ENCODE measurements around the gene SMCR8. TPM values are rescaled to one million over a fixed set of nuclear protein-coding genes. Genes with fewer than 3 reads are reported as not detected.

SMCR8 gene
- total RNA-seq, 1 donor from 2014 or later: 12.3 TPM

DNA sequence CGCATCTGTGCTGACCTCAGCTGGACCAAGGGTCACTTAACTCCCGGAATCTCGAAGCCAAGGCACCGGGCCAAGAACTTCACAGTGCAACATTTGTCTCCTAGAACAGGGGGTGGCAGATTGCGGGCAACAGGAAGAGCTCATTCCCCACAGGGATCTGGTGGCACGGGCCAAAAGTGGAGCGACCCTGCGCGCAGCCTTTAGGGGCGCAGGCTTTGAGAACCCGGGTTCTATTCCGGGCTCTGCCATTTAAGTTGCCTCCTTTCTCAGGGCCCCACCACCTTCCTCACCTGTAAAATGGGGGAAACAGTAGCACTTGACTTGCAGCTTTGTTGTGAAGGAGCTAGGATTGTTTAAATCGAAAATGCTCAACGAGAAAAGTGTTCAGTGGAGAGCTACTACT is 47.6 kb downstream of the SMCR8 start:
- TF ChIP-seq, protein P1, sequence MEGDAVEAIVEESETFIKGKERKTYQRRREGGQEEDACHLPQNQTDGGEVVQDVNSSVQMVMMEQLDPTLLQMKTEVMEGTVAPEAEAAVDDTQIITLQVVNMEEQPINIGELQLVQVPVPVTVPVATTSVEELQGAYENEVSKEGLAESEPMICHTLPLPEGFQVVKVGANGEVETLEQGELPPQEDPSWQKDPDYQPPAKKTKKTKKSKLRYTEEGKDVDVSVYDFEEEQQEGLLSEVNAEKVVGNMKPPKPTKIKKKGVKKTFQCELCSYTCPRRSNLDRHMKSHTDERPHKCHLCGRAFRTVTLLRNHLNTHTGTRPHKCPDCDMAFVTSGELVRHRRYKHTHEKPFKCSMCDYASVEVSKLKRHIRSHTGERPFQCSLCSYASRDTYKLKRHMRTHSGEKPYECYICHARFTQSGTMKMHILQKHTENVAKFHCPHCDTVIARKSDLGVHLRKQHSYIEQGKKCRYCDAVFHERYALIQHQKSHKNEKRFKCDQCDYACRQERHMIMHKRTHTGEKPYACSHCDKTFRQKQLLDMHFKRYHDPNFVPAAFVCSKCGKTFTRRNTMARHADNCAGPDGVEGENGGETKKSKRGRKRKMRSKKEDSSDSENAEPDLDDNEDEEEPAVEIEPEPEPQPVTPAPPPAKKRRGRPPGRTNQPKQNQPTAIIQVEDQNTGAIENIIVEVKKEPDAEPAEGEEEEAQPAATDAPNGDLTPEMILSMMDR (IDR thresholded peaks at IDR 0.05; ENCODE audit: borderline replicate concordance): no peak
- Histone ChIP-seq H3K4me1 (peaks cover 24% of the 10 kb centered on the region), H3K27ac (replicated peaks) (peak overlapping the region; percentile 81), H3K4me3 (peak overlapping the region; percentile 86), H3K9me3 (replicated peaks) (peaks cover 5% of the 10 kb centered on the region), H3K27me3 (ENCODE audit: low read depth) (no peaks in the 10 kb centered on the region), H3K36me3 (no peaks in the 10 kb centered on the region)
- peak; percentile 69 for DNase-seq
- intact Hi-C loops (cut with micrococcal nuclease): no loop called here

DNA sequence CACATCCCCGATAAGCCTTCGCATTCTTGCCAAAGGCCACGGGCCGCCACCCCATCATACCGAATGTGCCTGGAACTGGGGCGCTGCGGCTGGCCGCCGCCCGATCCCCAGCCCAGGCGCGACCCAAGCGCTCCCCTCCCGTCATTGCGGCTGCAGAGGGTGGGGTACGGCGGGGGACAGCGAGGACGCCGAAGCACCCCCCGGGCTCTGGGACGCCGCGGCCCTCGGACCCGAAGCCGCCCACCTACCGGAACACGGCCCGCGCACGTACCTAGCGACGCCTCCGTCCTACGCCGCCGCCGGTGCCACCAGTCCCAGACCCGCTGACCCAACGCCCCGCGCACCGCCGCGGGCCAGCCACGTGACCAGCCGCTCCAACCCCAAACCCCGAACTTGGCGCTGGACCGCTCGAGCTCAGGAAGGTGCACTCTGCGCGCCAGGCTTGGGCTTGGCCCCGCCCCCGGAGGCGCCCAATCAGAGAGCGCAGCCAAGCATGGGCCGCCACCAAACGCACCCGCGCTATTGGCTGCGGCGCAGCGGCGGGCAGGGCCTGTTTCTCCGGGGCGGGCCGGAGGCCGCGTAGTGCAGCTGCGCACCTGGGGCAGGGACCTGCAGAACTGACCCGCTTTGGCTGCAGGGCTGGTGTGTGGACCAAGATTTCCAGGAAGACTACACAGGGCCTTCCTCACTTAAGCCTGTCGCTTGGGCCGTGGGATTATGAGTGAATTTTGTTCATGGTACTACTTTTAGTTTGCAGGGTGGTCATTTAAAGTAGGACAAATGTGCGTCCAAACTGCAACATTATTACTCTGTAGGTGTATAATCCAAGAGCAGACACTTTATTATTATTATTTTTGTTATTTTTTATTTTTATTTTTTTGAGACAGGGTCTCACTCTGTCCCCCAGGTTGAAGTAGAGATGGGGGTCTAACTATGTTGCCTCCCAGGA is 48.3 kb downstream of the SMCR8 start, which contains the start of gene SHMT1:
SHMT1 (minus strand) TSS at position 450 of the 949 bp plus-strand sequence. CDS start 7,569 bp downstream, outside the sequence.
- intact Hi-C loops (cut with micrococcal nuclease): no loop called here
- peaks cover 5% of the 10 kb centered on the region for H3K9me3 ChIP-seq (replicated peaks)

DNA sequence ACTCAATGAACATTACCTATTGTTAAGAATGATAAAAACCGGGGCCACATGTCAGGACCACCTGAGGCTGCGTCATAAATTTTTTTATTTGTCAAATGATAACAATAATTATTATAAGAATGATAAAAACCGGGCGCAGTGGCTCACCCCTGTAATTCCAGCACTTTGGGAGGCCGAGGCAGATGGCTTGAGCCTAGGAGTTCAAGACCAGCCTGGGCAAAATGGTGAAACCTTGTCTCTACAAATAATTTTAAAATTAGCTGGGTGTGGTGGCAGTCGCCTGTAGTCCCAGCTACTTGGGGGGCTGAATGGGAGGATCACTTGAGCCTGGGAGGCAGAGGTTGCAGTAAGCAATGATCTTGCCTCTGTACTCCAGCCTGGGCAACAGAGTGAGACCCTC is 49.1 kb downstream of the SMCR8 start:
- peak overlapping the region; percentile 86 for H3K4me3 ChIP-seq
- H3K9me3 ChIP-seq (replicated peaks): peaks cover 5% of the 10 kb centered on the region
- H3K4me1 ChIP-seq: peaks cover 24% of the 10 kb centered on the region
- H3K27ac ChIP-seq (replicated peaks): no peak overlapping the region
- no peak for DNase-seq
- H3K36me3 ChIP-seq: no peaks in the 10 kb centered on the region
- intact Hi-C loops (cut with micrococcal nuclease): no loop called here
- TF ChIP-seq, protein P1 (IDR thresholded peaks at IDR 0.05; ENCODE audit: borderline replicate concordance): no peak
- H3K27me3 ChIP-seq (ENCODE audit: low read depth): no peaks in the 10 kb centered on the region

More for the DNA sequence above, 48.3 kb downstream of the SMCR8 start, which contains the start of gene SHMT1:
- Histone ChIP-seq H3K36me3 (no peaks in the 10 kb centered on the region), H3K4me1 (peaks cover 24% of the 10 kb centered on the region), H3K27me3 (ENCODE audit: low read depth) (no peaks in the 10 kb centered on the region), H3K4me3 (peak within 1 kb of the TSS; percentile 86), H3K27ac (replicated peaks) (peak within 1 kb of the TSS; percentile 81)
- TF ChIP-seq, protein P1 (IDR thresholded peaks at IDR 0.05; ENCODE audit: borderline replicate concordance): no peak
- DNase-seq: peak; percentile 95

DNA sequence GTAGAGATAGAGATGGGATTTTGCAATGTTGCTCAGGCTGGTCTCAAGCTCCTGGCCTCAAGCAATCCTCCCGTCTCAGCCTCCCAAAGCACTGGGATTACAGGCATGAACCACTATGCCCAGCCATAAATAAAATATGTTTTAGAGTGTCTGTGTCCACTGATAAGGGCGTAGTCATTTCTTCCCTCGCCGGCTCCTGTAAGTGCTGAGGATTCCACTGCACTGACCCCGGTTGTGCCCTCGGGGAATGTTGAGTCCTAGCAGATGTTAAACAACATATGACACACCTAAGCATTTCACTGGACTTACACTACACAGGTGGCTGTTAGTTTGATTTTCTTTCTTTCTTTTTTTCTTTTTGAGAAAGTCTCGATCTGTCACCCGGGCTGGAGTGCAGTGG is 53.9 kb downstream of the SMCR8 start:
- Histone ChIP-seq H3K9me3 (replicated peaks) (peaks cover 5% of the 10 kb centered on the region), H3K4me3 (no peak overlapping the region), H3K27ac (replicated peaks) (no peak overlapping the region), H3K36me3 (no peaks in the 10 kb centered on the region), H3K27me3 (ENCODE audit: low read depth) (no peaks in the 10 kb centered on the region), H3K4me1 (peaks cover under 1% of the 10 kb centered on the region)
- DNase-seq: no peak
- intact Hi-C loops (cut with micrococcal nuclease): no loop called here
- TF ChIP-seq, protein P1 (IDR thresholded peaks at IDR 0.05; ENCODE audit: borderline replicate concordance): no peak

DNA sequence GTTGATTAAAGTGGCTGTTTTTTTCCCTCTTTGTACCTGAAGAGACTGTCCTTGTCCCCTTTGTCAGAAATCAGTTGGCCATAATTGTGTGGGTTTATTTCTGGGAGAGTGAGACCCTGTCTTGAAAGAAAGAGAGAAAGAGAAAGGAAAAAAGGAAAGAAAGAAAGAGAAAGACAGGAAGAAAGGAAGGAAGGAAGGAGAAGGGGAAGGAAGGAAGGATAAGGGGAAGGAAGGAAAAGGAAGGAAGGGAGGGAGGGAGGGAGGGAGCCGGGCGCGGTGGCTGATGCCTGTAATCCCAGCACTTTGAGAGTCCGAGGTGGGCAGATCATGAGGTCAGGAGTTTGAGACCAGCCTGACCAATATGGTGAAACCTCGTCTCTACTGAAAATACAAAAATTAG is 55.7 kb downstream of the SMCR8 start:
- no peak overlapping the region for H3K27ac ChIP-seq (replicated peaks)
- H3K36me3 ChIP-seq: no peaks in the 10 kb centered on the region
- TF ChIP-seq, protein P1 (IDR thresholded peaks at IDR 0.05; ENCODE audit: borderline replicate concordance): no peak
- no peak overlapping the region for H3K4me3 ChIP-seq
- peaks cover 13% of the 10 kb centered on the region for H3K9me3 ChIP-seq (replicated peaks)
- H3K27me3 ChIP-seq (ENCODE audit: low read depth): no peaks in the 10 kb centered on the region
- H3K4me1 ChIP-seq: no peaks in the 10 kb centered on the region
- intact Hi-C loops (cut with micrococcal nuclease): no loop called here
- no peak for DNase-seq
